ENCODE results near the gene ESPNL.
A peak's percentile ranks its signal among the peaks of the same experiment; 100 is the strongest.
"Not testable (repeated sequence)": the region's sequence is repeated elsewhere in the genome, so short reads cannot be mapped to it uniquely, and the experiment has no call there.

The ESPNL gene, protein sequence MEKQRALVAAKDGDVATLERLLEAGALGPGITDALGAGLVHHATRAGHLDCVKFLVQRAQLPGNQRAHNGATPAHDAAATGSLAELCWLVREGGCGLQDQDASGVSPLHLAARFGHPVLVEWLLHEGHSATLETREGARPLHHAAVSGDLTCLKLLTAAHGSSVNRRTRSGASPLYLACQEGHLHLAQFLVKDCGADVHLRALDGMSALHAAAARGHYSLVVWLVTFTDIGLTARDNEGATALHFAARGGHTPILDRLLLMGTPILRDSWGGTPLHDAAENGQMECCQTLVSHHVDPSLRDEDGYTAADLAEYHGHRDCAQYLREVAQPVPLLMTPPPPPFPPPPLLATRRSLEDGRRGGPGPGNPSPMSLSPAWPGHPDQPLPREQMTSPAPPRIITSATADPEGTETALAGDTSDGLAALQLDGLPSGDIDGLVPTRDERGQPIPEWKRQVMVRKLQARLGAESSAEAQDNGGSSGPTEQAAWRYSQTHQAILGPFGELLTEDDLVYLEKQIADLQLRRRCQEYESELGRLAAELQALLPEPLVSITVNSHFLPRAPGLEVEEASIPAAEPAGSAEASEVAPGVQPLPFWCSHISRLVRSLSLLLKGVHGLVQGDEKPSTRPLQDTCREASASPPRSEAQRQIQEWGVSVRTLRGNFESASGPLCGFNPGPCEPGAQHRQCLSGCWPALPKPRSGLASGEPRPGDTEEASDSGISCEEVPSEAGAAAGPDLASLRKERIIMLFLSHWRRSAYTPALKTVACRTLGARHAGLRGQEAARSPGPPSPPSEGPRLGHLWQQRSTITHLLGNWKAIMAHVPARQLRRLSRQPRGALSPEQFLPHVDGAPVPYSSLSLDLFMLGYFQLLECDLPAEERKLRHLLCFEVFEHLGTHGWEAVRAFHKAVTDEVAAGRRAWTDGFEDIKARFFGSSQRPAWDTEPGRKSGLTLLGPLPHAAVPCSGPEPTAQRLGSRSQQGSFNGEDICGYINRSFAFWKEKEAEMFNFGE

DNA sequence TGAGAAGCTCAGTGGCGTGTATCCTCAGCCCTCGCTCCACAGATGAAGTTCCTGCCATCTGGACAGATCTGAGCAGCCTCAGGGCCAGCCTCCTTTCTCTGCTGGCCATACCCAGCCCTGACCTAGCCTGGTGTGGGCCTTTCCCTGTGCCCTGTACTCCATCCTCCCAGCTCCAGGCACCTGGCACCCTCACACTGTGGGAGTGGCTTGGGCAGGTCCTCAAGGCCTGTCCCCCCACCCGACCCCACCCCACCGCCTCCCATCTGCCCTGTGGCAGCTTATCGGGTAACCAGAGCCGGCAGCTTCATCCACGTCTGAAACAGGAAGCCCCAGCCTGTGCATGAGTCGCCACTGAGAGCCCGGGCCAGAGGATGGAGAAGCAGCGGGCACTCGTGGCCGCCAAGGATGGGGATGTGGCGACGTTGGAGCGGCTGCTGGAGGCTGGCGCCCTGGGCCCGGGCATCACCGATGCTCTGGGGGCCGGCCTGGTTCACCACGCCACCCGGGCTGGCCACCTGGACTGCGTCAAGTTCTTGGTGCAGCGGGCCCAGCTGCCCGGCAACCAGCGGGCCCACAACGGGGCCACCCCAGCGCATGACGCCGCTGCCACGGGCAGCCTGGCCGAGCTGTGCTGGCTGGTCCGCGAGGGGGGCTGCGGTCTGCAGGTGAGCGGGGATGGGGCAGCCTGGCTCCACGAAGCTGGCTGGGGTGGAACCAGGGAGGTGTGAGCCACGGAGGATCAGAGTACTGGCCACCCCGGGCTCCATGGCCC is at the start of gene ESPNL:
TSS of gene ESPNL (plus strand) at position 292 of the 772 bp plus-strand sequence. CDS start at position 372, 80 bp downstream.
- DNase-seq = no peak

DNA sequence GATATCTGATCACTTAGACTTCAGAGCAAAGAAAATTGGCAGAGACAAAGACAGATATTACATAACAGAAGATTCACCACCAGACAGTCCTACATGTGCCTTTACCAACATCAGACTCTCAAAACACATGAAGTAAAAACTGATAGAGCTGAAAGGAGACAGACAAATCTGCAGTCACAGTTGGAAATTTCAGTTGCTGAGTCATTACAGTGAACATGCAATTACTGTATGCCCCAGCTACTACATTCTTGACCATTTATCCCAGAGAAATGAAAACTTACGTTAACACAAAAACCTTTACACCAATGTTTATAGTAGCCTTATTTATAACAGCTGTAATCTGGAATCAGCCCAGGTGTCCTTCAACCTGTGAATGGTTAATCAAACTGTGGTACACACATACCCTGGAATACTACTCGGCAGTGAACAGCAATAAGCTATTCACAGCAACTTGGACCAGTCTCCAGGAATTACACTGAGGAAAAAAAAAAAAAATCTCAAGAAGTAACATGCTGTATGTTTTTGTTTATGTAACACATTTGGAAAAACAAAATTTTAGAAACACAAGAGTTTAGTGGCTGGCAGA is 46.9 kb upstream of the ESPNL start:
- no peak for DNase-seq

DNA sequence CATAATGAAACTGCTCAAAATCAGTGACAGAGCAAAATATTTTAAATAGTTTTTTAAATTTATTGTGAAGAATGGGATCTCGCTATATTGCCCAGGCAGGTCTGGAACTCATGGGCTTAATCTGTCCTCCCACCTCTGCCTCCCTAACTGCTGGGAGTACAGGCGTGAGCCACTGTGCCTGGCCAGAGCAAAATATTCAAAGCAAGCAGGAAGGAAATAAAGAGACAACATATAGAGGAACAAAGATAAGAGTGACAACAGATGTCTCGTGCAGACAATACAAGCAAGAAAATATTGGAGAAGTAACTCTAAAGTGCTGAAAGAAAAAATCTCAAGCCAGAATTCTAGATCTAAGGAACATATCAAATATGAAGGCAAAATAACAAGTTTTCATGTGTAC is 44.3 kb upstream of the ESPNL start:
- DNase-seq = no peak

DNA sequence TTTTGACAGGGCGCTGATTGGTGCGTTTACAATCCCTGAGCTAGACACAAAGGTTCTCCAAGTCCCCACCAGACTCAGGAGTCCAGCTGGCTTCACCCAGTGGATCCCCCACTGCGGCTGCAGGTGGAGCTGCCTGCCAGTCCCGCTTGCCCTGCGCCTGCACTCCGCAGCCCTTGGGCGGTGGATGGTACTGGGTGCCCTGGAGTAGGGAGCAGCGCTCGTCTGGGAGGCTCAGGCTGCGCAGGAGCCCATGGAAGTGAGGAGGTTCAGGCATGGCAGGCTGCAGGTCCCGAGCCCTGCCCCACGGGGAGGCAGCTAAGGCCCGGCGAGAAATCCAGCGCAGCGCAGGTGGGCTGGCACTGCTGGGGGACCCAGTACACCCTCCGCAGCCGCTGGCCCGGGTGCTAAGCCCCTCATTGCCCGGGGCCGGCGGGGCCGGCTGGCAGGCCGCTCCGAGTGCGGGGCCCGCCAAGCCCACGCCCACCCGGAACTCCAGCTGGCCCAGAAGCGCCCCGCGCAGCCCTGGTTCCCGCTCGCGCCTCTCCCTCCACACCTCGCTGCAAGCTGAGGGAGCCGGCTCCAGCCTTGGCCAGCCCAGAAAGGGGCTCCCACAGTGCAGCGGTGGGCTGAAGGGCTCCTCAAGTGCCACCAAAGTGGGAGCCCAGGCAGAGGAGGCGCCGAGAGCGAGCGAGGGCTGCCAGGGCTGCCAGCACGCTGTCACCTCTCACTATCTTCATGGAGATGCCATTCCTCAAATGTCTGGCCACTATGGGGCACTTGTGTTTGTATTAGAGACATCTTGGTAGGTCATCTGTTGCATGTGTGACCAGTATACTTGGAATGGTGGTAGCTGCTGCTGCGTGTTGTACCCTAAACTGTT is 42.2 kb upstream of the ESPNL start:
- not testable (repeated sequence) for DNase-seq

DNA sequence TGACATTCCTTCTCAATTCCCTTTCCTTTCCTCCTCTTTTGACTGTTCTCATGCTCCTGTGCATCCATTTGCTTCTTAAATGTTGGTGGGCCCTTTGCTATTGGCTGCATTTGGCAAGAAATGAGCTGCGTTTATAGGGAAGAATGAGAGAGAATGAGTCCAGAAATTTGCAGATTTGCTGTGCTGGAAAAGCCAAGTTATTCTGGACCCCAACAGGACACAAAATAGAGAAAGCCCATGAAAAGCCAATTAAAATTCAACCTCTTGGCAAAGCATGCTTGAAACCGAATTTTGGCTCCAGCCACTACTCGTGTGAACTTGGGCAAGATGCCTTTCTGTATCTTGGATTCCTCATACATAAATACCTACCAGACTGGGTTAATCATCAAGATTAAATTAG is 40.6 kb upstream of the ESPNL start:
- no peak for DNase-seq

DNA sequence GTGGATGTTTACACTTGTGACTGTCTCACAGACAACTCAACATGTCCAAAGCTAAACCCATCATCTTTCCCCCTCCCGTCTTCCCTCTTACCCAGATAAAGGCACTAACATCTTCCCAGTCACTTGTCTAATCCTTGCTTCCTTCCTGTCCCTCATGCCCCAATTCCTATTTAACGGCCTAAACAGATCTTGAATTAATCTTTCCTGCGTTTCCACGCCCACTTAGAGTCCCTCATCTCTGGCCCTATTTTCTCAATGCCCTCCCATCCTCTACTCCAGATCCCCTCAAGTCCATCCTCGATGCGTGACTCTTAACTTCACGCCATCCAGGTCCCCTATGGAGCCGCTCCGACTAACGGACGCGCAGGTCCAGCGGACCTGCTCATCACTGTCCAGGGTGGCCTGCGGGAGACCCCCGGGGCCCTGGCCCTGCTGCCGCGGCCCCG is 40.0 kb upstream of the ESPNL start:
- DNase-seq = no peak

DNA sequence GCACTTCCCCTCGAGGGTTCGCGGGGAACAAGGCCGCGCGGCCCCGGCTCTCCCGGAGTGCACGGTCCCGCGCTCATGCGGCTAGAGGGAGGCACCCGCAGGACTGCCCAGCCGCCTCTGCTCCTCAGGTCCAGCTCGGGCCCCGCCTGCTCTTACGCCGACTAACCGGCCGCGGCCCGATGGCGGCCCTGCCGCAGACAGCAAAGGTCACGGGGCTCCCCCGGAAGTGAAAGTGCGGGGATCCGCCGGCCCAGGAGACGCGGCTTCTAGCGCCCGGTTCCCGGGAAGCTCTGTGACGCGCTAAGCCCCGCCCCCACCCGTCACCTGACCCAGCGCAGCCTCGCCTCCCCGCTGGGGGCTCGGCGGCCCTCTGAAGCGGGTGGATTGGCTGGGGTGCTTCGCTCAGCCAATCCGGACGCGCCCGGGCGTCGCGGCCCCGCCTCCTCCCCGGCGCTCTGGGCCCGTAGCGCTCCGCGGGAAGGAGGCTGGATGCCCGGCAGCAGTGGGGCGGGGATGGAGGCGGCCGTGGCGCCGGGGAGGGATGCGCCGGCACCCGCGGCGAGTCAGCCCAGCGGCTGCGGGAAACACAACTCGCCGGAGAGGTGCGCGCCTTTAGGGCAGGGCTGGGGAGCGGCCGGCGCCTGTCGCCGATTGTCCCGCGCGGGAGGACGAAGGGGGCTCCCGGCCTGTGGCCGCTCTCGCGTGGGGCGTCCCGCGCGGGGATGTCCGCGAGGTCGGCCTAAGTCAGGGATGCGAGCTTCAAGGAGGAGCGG is 39.4 kb upstream of the ESPNL start, which contains the start of gene SCLY:
TSS of gene SCLY (plus strand) at position 460 of the 773 bp plus-strand sequence. CDS start at position 514, 54 bp downstream.
- peak; percentile 96 for DNase-seq

DNA sequence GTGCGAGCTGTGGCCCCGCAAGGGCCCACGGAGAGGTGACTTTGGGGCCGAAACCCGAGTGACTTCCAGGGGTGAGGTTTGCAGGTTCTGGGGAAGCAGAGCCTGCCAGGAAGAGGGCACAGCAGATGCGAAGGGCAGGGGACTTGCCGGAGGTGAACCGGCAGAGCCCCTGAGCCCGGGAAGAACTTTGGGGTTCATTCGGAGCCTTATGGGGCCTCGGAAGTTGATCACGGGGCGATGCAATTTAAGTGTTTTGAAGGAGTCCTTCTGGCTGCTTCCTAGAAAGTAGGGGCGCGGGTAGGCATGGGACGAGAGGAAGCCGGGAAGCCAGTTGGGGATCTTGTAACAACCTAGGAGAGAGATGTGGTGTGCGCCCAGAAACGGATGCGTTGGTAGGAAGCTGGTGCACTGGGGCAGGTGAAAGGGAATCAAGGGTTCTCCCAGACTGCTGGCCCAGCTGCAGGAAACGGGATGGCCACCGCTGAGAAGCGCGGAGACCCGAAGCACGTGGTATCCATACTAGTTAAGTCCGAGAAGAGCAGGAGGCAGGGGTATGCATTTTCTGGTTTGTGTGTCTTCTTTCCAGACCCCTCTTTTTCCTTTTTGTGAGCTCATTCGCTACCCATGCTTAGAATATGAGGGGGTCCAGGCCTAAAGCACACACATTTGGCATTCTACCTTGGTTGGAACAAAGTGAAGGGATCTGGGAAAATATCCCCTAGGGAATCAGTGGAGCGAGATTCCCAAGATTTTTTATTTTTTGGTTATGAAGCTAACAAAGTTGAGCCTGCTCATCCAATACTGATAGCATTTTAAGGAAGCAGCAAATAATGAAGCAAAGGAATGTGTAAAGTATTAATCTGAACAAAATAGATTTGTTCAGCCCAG is 38.6 kb upstream of the ESPNL start:
- no peak for DNase-seq

DNA sequence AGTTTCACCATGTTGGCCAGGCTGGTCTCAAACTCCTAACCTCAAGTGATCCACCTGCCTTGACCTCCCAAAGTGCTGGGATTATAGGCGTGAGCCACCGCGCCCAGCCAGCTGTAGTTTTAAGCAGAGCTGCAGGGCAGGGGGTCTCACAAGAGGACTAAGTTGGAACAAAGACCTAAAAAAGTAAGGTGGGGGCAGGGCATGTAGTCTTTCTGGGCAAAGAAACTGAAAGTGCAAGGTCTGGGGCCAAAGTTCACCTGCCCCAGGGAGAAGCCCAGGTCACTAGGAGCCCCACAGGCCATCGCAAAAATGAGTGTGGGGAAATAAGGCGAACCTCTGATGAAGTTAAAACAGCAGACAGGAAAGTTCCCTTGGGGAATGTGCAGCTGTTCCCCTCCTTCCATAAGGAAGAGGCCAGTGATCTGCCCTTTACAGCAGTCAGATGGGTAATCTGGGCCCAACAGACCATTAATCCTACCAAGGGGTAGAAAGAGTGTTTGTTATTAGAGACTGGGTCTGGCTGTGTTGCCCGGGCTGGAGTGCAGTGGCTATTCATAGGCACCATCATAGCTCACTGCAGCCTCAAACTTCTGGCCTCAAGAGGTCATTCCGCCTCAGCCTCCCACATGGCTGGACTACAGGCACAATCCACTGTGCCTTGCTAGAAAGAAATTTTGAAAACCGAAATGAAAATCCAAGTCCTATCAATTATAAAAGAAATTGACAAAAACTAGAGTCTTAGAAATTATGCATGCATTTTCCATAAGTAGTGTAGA is 36.5 kb upstream of the ESPNL start:
- no peak for DNase-seq

DNA sequence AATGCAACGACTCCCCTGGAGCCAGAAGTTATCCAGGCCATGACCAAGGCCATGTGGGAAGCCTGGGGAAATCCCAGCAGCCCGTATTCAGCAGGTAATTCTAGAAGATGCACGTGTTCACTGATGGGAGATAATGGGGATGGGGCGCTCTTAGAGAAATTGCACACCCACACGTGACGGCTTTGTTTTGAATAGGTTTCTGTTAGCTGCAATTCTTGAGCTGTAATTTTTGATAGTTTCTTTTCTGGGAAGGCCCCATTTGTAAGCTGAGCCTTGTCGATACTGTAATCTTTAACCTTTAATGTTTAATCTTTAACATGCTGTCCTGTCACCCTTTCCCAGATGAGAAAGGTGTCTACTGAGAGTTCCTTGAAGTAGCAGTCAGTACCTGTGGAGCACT is 35.8 kb upstream of the ESPNL start:
- DNase-seq = no peak

DNA sequence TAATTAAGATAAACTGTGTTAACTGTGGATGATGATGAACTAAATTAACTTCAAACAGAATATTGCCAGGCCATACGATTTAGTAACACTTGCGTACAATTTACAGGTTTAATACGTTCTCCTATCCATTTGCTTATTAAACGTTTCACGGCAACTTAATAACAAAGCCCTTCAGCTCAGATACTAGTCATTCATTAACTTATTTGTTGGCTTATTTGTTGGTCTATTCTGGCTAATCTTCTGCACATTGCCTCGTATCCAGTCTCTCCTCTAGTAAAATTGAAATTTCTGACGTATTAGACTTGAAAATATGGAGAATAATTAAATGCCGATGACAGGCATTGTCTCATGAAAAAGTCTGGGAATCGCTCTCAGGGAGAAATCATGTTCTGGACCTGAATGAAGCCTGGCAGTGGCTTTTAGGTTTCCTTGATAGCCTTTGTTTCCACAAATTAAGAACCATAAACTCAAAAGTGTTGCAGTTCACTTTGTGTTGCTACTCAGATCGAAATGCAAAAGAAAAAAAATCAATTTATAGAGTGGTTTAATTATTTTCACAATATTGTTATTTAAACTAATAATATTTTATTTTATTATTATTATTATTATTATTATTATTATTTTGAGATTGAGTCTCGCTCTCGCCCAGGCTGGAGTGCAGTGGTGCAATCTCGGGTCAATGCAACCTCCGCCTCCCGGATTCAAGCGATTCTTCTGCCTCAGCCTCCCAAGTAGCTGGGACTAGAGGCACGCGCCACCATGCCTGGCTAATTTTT is 34.9 kb upstream of the ESPNL start:
- no peak for DNase-seq

DNA sequence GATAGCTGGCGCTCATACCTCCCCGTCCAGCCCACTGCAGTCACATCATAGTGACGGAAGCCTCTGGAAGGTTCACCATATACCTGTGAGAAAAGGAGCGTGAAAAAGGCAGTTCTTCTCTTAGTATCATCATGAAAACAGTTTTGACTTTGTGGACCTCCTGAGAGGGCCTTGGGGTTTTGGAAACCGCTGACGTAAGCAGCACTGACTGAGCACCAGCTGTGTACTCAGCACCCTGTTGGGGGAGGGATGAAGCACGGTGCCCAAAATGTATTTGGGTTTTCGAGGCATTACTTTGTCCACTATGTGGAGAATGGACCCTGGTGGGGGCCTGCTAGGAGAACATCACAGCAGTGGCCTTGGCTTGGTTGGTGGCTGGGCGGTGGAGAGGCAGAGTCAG is 33.9 kb upstream of the ESPNL start:
- DNase-seq = no peak

DNA sequence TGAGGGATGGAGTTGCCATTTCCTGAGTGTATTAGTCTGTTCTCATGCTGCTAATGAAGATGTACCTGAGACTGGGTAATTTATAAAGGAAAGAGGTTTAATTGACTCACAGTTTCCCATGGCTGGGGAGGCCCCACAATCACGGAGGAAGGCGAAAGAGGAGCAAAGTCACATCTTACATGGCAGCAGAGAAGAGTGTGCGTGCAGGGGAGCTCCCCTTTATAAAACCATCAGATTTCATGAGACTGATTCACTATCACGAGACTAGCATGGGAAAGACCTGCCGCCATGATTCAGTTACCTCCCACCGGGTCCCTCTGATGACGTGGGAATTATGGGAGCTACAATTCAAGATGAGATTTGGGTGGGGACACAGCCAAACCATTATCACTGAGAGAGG is 33.4 kb upstream of the ESPNL start:
- not testable (repeated sequence) for DNase-seq

DNA sequence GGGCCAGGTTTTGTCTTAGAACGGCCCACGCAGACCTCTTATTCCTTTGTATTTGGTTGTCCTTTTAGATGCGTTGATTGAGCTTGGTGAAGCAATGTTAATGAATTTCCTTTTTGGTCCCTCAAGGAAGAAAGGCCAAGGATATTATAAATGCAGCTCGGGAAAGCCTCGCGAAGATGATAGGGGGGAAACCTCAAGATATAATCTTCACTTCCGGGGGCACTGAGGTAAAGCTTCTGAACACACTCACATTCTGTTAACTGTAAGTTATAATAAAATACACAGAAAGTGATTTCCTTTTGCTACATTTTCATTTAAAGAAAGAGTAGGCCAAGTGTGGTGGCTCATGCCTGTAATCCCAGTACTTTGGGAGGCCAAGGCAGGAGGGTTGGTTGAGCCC is 32.2 kb upstream of the ESPNL start:
- no peak for DNase-seq

DNA sequence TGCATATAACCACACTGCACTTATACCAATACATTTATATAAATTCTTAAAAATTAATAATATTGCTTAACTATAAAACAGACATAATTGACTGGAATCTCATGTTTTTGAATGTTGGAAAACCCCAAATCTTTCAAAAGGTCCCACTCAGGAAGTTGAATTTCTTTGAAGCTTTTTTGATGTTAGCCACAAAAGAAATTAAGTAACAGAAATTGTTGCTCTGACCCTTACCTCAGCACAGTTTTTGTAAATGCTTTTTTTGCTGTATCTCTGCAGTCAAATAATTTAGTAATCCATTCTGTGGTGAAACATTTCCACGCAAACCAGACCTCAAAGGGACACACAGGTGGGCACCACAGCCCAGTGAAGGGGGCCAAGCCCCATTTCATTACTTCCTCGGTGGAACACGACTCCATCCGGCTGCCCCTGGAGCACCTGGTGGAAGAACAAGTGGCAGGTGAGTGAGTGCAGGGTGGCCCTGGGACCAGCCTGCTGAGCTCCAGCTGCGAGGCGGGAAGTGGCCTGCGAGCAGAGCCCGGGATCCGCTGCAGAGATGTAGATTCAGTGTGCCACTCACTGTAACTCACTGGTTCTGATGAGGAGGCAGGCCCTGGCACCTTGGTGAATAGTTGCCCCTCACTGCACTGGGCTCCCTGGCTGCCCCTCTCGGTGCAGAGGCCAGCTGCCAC is 31.0 kb upstream of the ESPNL start:
- DNase-seq = no peak

DNA sequence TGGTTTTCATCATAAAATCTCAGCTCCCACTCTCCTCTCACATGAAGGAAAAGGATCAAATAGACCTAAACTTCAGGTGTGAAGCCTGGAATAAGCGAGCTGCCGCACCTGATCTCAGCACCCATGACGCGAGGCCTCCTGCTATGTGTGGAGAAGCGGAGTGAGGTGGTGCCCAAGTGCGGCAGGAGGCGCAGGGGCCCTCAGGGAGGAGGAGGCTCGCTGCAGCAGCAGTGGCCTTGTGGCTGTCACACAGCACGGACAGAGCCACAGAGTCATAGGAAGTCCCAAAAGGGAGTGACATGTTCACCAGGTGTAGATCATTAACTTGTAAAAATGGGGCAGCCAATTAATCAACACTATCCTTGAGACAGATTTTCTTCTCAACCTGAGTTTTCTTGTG is 30.3 kb upstream of the ESPNL start:
- no peak for DNase-seq

DNA sequence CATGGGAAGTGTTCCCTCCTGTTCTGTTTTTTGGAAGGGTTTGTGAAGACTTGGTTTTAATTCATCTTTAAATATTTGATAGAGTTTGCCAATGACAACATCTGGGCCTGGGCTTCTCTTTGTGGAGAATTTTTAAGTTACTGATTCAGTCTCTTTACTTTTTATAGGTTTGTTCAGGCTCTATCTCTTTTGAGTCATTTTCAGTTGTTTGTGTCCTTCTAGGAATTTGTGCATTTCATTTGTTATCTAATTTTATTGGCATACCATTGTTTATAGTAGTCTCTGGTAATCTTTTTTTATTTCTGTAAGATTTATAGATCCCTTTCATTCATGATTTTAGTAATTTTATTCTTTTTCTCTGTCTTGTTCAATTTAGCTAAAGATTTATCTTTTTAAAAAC is 24.7 kb upstream of the ESPNL start:
- DNase-seq = no peak

Measured in activated effector memory CD4-positive, alpha-beta T cell treated with Interleukin-2 at 50 U/mL for 16 hours (primary cell).